Measurements from ENCODE around the gene KY.

The KY gene

DNA sequence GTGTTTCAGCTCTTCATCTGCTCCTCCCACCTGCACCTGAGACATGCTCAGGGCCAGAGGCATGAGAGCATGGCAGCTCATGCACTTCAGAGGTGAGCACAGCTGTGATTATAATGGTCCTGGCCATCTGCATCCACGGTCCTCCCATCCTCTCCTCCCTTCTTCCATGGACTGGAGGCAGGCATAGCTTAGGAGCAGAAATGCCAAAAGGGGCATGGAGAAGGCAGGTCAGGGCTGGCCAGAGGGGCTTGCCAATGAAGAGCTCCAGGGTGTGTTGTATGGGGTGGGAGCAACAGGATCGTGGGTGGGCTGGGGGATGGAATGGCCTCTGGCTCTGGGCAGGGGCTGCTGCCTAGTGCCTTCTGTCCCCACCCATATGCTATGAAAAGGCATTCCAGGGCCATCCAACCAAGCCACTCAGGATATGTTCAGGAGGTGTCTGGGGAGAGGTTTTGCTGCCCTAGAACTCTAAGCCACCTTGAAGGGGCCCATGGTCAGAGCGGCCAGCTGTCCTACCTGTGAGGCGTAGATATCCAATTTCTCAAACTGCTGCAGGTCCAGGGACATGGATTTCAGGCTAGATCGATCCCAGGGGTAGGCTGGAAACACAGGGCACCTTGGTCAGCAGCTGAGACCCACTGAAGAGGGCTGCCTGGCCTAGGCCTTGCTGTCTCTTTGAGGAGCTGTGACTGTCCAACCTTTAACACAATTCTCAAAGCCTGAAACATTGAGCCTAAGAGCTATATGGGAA, 26.1 kb downstream of the KY start:
- intact Hi-C loops (cut with DNase I), result no loop called here
- DNase-seq, result peak in 2 of 10 donors; percentile 2 to 66

DNA sequence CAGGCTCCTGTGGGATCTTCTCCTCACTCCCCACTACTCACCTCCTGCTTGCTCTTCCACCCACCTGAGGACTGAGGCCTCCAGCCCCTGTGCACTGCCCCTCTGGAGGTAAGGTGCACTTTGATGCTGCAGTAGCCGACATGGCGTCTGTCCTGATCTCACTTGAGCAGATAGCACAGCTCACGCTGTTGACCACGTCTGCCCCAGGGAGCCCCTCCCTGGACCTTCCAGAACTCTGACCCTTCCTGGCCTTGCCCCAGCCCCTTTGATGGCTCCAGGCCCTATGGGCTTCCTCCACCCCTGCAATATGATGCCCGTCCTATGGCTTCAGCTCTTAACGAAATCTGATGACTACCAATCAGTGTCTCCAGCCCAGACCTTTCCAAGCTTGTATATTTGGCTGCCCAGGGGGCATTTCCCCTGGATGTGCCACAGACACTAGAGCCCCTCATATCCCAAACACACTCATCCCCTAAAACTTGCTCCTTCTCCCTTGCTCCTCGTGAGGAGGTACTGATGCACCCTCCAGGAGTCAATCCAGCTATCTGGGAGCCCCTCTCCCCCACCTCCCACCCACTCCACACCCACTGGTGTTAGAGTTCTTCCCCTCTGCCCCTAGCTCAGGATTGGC, 27.1 kb downstream of the KY start:
- intact Hi-C loops (cut with DNase I), result no loop called here
- DNase-seq, result peak in 2 of 10 donors; percentile 8 to 45

GRCh38 chr3:134622806-134623365, 27.9 kb downstream of the KY start:
- intact Hi-C loops (cut with DNase I), result no loop called here
- peak in 2 of 10 donors; percentile 8 to 63 for DNase-seq

- no peak for DNase-seq
- intact Hi-C loops (cut with DNase I), result no loop called here
Measured at GRCh38 chr3:134621854-134622253, 29.0 kb downstream of the KY start.

GRCh38 chr3:134620476-134621115, 30.2 kb downstream of the KY start:
- intact Hi-C loops (cut with DNase I), result no loop called here
- peak in 3 of 10 donors; percentile 5 to 64 (median 35) for DNase-seq

GRCh38 chr3:134619884-134620445, 30.9 kb downstream of the KY start:
- DNase-seq, result peak in 2 of 10 donors; percentile 26 to 50
- intact Hi-C loops (cut with DNase I), result no loop called here

DNA sequence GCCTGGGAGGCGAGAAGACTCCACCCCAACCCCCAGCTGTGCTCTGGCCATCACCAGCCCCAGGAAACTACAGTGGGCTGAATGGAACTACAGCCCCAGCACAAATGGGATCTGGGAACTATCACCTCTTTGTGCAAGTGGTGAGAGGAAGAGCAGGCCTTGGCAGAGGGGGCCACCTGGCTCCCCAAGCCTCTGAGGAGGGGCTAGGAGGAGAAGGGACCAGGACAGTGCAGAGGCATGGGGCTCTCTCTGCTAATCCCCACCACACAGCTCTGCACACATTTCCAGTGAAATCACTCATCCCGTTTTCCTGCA, 31.6 kb downstream of the KY start:
- peak in 1 of 10 donors; percentile 34 for DNase-seq
- intact Hi-C loops (cut with DNase I), result no loop called here

DNA sequence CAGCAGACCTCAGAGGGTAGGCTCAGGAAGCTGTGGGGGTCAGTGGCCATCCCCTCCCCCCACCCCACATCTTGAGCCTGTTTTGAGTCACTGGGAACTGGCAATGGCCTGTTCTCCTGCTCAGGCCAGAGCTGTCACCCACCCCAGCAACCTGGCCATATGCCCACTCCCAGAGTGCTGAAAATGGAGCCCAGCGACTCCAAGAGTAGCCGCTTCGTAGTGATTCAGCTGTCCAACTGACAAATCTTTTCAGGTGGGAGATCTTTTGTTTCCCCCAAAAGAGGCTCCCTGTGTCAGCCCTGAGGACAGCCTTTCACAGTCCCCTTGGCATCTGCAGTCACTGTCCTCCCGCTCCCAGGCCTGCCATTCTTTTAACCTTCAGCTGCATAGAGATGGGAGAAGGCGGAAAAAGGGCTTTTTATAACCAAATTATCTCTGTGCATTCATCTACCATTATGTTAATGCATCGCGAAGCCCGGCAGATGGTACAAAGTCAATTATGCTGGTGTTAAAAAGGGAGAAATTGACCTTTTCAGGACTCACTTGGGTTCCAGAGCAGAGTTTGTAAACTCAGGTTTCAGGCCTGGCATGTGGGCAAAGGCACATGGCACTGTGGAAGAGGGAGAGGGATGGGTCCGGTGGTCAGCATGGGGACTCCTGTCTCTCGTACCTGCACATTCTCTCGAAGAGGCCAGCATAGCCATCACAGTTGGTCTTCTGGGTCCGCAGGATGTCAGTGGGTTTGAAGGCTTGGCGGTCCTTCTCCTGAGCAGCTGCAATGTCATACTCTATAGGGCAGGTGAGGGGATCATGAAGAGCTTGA, 32.1 kb downstream of the KY start:
- DNase-seq, result peak in 1 of 10 donors; percentile 80
- intact Hi-C loops (cut with DNase I), result no loop called here

GRCh38 chr3:134617608-134618477, 33.0 kb downstream of the KY start:
- intact Hi-C loops (cut with DNase I), result no loop called here
- peak in 1 of 10 donors; percentile 47 for DNase-seq

DNA sequence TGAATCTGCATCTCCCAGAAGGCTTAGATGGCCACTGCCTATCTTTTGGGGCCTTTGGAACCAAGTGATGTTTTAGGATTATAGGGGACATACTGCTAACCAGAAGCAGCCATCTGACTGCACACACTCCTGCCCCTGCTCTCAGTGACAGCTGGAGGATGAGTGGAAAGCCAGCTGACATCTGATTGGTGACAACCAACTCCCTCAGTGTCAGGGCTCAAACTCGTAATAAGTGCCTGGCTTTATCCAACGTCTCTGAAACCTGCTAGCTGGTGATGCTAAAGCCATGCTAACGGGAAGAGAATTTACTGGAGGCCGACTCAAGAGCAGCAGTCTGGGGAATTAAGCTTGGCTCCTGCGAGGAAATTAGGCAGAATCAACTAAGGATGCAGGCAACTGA, 35.1 kb downstream of the KY start:
- DNase-seq, result no peak
- intact Hi-C loops (cut with DNase I), result no loop called here

- peak in 1 of 10 donors; percentile 45 for DNase-seq
- intact Hi-C loops (cut with DNase I), result no loop called here
Measured at GRCh38 chr3:134614955-134615354, 35.9 kb downstream of the KY start.

GRCh38 chr3:134613006-134613520, 37.8 kb downstream of the KY start:
- peak in 1 of 10 donors; percentile 28 for DNase-seq
- intact Hi-C loops (cut with DNase I), result no loop called here

DNA sequence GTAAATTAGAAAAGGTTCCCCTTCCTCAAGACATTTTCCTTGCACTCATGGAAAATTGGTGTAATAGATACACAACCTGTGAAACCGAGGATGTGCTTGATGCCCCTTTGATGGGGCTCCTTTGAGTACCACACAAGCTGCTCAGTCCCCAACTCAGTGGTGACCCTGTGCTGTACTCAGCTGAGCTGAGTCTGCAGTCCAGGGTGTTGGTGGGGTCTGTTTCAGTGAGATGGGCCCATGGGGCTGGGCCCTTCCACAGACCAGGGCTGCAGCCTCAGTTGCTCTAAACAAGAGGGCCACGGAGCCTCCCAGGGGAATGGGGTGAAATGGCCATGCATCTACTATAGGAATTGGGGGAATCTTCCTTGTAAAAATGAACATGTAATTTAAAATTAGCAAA, 39.3 kb downstream of the KY start:
- DNase-seq, result peak in 2 of 10 donors; percentile 26 to 49
- intact Hi-C loops (cut with DNase I), result no loop called here

DNA sequence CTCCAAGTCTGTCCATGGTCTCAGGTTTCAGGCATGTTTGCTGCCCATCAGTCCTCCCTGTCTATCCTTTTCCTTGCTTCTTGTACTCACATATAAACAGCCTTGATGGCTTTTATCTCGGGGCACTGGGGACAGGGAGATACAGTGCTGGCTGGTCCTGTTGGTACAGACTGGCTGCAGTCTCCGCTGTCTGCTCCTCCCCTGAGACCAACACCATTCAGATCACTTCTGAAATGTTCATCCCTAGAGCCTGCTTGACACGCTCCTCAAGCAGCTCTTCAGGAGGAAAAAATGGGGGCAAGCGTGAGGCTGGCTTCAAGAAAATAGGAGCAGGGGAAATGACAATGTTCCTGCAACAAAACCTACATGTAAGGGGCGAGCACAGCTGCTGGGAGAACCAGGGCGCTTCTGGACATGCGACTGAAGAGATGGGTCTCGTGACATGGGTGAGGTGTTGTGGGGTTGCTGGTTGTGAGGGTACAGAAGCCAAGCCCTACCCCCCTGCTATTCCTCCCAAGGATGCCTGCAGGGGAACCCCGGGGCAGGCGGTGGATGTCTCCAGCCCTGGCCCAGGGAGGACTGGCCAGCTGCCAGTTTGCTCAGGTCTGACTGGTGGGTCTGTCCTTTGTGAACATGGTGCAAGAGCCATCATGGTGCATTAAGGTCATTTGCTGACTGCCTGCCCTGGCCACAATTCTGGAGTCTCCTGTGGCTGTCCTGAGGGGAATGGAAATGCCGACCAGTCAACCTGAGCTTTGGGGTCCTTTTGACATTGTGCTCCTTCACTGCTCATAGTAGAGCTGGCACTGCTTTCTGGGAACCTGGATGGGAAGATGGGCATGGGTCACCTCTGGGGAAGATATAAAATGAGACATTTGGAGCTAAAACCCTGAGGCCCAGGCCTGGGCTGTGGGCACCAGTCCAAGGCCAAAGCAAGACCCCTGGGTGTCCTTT, 40.1 kb downstream of the KY start:
- DNase-seq, result peak in 1 of 10 donors; percentile 83
- intact Hi-C loops (cut with DNase I), result no loop called here

- intact Hi-C loops (cut with DNase I), result no loop called here
- DNase-seq, result peak in 1 of 10 donors; percentile 61
Measured at GRCh38 chr3:134609821-134610431, 40.9 kb downstream of the KY start.

- DNase-seq, result peak in 2 of 10 donors; percentile 51 to 72
- intact Hi-C loops (cut with DNase I), result no loop called here
Measured at GRCh38 chr3:134608771-134609435, 41.9 kb downstream of the KY start.
